HG02798 (cell line): Measurements from ENCODE around the gene RNF213.

Experiments used
- ATAC-seq: cut with Tn5 transposase; IDR thresholded peaks from one replicate; pipeline ENCODE4 v1.9.1; 2021; ENCODE audit warnings: mild to moderate bottlenecking; ENCODE audit not compliant: unreplicated experiment, poor library complexity

RNF213 gene

GRCh38 chr17:80423536-80424225 is 163.0 kb downstream of the RNF213 start:
- no peak for ATAC-seq

- ATAC-seq, result no peak
Measured at GRCh38 chr17:80424261-80424660, 163.6 kb downstream of the RNF213 start.

GRCh38 chr17:80424878-80425765 is 164.5 kb downstream of the RNF213 start:
- no peak for ATAC-seq

- ATAC-seq, result no peak
Measured at GRCh38 chr17:80425835-80426426, 165.3 kb downstream of the RNF213 start.

GRCh38 chr17:80426671-80427326 is 166.1 kb downstream of the RNF213 start:
- peak; percentile 77 for ATAC-seq

GRCh38 chr17:80427366-80428282 is 167.0 kb downstream of the RNF213 start:
- ATAC-seq, result no peak

- ATAC-seq, result no peak
Measured at GRCh38 chr17:80428363-80428762, 167.7 kb downstream of the RNF213 start.

- no peak for ATAC-seq
Measured at GRCh38 chr17:80428796-80429195, 168.1 kb downstream of the RNF213 start.

- ATAC-seq, result no peak
Measured at GRCh38 chr17:80429356-80430275, 169.0 kb downstream of the RNF213 start.

GRCh38 chr17:80430446-80431245 is 170.0 kb downstream of the RNF213 start:
- no peak for ATAC-seq

- ATAC-seq, result no peak
Measured at GRCh38 chr17:80431246-80432195, 170.9 kb downstream of the RNF213 start.

- ATAC-seq, result no peak
Measured at GRCh38 chr17:80432350-80432955, 171.8 kb downstream of the RNF213 start.

GRCh38 chr17:80432961-80433550 is 172.4 kb downstream of the RNF213 start:
- no peak for ATAC-seq

GRCh38 chr17:80433916-80434666 is 173.4 kb downstream of the RNF213 start:
- ATAC-seq, result no peak

GRCh38 chr17:80437532-80437931 is 176.9 kb downstream of the RNF213 start:
- ATAC-seq, result no peak
